HL-60 (cell line): ENCODE results near the gene ISG15.
"Not testable (repeated sequence)": the region's sequence is repeated elsewhere in the genome, so short reads cannot be mapped to it uniquely, and the experiment has no call there.

Source experiments
- DNase-seq, 2 experiments: peaks; one replicate each; pipeline ENCODE4 v3.0.0-alpha.2; 2010 to 2020; ENCODE audit warnings: low read depth in 1 of 2, low spot score in 1 of 2
- H3K27ac ChIP-seq: fragments of 250-450 bp; sonication (Bioruptor Pico); replicated peaks from 2 replicates; pipeline ENCODE4 v1.5.1; 2020; ENCODE audit warnings: mild to moderate bottlenecking, moderate library complexity
- H3K27me3 ChIP-seq: fragments of 250-450 bp; sonication (Bioruptor Pico); 2 replicates; pipeline ENCODE4 v1.5.1; 2021; ENCODE audit warnings: mild to moderate bottlenecking, moderate library complexity; ENCODE audit not compliant: insufficient read depth, poor library complexity, severe bottlenecking
- H3K4me3 ChIP-seq: replicated peaks from 2 replicates; pipeline ENCODE4 v1.5.1; 2011; ENCODE audit warnings: mild to moderate bottlenecking, control low read depth, low read length; ENCODE audit not compliant: insufficient read depth
- GABPA ChIP-seq: IDR thresholded peaks from 2 replicates; pipeline ENCODE4 v1.6.1; 2012; ENCODE audit warnings: low read depth
- POLR2AphosphoS5 ChIP-seq: IDR thresholded peaks from 2 replicates; pipeline ENCODE4 v1.6.1; 2012; ENCODE audit warnings: low read depth
- SPI1 ChIP-seq: IDR thresholded peaks from 2 replicates; pipeline ENCODE4 v1.6.1; 2012; ENCODE audit warnings: low read depth, mild to moderate bottlenecking, borderline replicate concordance
- TF ChIP-seq, protein P1 (sequence below): IDR thresholded peaks from one replicate; pipeline ENCODE4 v1.5.1; 2011; ENCODE audit warnings: low read length, control low read depth, inconsistent platforms; ENCODE audit not compliant: insufficient read depth
- TF ChIP-seq, protein P2 (sequence below): IDR thresholded peaks from 2 replicates; pipeline ENCODE4 v1.6.1; 2012; ENCODE audit warnings: low read depth; ENCODE audit not compliant: insufficient replicate concordance

ISG15 gene

DNA sequence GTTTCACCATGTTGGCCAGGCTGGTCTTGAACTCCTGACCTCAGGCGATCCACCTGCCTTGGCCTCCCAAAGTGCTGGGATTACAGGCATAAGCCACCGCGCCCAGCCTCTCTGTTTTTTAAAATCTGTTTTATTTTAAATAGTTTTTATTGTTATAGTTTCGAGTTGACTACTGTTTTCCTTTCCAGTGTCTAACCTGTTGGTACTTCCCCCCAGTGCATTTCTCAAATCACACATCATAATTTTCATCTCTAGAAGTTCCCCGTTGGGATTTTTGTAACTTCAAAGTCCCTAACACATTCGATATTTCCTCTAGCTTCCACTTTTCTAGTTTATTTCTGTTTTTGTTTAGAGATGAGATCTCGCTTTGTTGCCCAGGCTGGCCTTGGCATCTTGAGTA is 20.9 kb upstream of the ISG15 start:
- H3K27ac ChIP-seq = no peak overlapping the region
- no peak overlapping the region for H3K4me3 ChIP-seq
- H3K27me3 ChIP-seq = peaks cover 23% of the 10 kb centered on the region
- DNase-seq = no peak
- TF ChIP-seq POLR2AphosphoS5 (no peak), SPI1 (no peak), GABPA (no peak)
- TF ChIP-seq, protein P1, sequence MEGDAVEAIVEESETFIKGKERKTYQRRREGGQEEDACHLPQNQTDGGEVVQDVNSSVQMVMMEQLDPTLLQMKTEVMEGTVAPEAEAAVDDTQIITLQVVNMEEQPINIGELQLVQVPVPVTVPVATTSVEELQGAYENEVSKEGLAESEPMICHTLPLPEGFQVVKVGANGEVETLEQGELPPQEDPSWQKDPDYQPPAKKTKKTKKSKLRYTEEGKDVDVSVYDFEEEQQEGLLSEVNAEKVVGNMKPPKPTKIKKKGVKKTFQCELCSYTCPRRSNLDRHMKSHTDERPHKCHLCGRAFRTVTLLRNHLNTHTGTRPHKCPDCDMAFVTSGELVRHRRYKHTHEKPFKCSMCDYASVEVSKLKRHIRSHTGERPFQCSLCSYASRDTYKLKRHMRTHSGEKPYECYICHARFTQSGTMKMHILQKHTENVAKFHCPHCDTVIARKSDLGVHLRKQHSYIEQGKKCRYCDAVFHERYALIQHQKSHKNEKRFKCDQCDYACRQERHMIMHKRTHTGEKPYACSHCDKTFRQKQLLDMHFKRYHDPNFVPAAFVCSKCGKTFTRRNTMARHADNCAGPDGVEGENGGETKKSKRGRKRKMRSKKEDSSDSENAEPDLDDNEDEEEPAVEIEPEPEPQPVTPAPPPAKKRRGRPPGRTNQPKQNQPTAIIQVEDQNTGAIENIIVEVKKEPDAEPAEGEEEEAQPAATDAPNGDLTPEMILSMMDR = no peak
- TF ChIP-seq, protein P2, sequence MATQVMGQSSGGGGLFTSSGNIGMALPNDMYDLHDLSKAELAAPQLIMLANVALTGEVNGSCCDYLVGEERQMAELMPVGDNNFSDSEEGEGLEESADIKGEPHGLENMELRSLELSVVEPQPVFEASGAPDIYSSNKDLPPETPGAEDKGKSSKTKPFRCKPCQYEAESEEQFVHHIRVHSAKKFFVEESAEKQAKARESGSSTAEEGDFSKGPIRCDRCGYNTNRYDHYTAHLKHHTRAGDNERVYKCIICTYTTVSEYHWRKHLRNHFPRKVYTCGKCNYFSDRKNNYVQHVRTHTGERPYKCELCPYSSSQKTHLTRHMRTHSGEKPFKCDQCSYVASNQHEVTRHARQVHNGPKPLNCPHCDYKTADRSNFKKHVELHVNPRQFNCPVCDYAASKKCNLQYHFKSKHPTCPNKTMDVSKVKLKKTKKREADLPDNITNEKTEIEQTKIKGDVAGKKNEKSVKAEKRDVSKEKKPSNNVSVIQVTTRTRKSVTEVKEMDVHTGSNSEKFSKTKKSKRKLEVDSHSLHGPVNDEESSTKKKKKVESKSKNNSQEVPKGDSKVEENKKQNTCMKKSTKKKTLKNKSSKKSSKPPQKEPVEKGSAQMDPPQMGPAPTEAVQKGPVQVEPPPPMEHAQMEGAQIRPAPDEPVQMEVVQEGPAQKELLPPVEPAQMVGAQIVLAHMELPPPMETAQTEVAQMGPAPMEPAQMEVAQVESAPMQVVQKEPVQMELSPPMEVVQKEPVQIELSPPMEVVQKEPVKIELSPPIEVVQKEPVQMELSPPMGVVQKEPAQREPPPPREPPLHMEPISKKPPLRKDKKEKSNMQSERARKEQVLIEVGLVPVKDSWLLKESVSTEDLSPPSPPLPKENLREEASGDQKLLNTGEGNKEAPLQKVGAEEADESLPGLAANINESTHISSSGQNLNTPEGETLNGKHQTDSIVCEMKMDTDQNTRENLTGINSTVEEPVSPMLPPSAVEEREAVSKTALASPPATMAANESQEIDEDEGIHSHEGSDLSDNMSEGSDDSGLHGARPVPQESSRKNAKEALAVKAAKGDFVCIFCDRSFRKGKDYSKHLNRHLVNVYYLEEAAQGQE = no peak

DNA sequence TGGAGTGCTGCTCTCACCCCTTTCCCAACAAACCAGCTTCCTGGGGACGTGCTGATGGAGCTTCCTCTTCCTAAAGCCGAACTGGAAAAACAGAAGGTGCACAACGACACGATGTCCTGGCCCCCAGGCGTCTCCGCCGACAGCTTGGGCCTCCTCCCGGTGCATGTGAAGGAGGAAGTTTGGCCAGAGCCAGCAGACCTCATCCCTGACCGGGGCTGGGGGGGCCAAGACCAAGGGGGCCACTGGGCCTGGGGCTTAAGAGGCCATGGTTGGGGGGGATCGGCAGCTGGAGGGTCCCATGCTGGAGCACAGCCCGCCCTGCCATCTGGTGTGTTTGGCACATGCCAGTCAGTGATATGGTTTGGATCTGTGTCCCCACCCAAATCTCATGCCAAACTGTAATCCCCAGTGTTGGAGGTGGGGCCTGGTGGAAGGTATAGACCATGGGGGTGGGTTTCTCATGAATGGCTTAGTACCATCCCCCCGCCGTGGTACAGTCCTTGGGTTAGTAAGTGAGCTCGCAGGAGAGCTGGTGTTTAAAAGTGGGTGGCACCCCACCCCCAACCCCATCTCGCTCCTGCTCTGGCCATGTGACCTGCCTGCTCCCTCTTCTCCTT is 19.8 kb upstream of the ISG15 start:
- DNase-seq = no peak
- Histone ChIP-seq H3K27me3 (peaks cover 34% of the 10 kb centered on the region), H3K4me3 (no peak overlapping the region), H3K27ac (no peak overlapping the region)
- TF ChIP-seq GABPA (no peak), SPI1 (no peak), POLR2AphosphoS5 (no peak)
- TF ChIP-seq, protein P1 = no peak
- TF ChIP-seq, protein P2 = no peak

DNA sequence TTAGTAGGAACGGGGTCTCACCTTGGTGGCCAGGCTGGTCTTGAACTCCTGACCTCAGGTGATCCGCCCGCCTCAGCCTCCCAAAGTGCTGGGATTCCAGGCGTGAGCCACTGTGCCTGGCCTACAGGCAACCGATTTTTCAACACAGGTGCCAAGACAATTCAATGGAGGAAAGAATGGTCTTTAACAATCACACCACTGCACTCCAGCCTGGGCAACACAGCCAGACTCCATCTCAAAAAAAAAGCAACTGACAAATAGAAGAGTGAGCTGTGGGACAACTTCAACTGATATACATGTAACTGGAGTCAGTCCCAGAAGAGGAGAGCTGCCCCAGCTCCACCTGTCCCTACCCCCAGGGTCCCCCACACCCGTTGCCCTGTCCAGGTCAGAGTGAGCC is 18.8 kb upstream of the ISG15 start:
- peaks cover 36% of the 10 kb centered on the region for H3K27me3 ChIP-seq
- H3K4me3 ChIP-seq, DNase-seq, H3K27ac ChIP-seq: not testable (repeated sequence)

DNA sequence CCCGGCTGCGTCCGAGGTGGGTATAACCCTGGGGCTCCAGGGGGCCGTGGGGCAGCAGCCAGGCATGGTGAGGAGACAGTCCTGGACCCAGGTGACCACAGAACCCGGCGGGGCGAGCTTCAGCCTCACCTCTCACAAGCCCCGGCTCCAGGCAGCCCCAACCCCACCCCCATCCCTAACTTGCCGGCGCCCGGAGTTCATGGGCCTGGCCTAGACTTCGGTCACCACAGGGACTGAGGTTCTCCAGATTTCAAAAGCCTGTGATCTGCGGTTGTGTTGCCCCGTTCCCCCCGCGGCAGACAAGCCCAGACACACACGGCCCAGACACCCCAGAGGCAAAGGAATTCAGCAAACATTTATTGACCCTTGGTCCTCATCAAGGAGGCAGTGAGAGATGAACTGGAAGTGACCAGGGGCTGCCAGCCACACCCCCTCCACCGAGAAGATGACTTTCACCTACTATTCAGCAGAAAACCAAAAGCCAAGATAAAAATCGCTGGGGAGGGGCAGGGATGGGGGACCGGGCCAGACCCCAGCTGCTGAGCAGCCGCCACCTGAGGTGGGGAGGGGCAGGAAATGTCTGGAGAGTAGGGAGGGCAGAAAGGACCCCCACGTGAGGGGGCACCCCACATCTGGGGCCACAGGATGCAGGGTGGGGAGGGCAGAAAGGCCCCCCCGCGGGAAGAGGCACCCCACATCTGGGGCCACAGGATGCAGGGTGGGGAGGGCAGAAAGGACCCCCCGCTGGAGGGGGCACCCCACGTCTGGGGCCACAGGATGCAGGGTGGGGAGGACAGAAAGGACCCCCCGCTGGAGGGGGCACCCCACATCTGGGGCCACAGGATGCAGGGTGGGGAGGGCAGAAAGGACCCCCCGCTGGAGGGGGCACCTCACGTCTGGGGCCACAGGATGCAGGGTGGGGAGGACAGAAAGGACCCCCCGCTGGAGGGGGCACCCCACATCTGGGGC is 17.3 kb upstream of the ISG15 start:
- no peak overlapping the region for H3K4me3 ChIP-seq
- H3K27ac ChIP-seq = no peak overlapping the region
- TF ChIP-seq SPI1 (no peak), GABPA (no peak), POLR2AphosphoS5 (no peak)
- TF ChIP-seq, protein P2 = no peak
- TF ChIP-seq, protein P1 = no peak
- peaks cover 40% of the 10 kb centered on the region for H3K27me3 ChIP-seq
- DNase-seq = no peak
